Measurements from ENCODE around the gene CACHD1. TPM values are rescaled to one million over a fixed set of nuclear protein-coding genes. Genes with fewer than 3 reads are reported as not detected.

The CACHD1 gene
- total RNA-seq (2022) (16.6 and 18.5 TPM in 2 replicates), Bru-seq, nascent RNA (percentile 81 among the genes with signal in this experiment), BruChase-seq, experiment 1, labeled RNA remaining after a 2-hour chase (percentile 67 among the genes with signal in this experiment), BruChase-seq, experiment 2, labeled RNA remaining after a 6-hour chase (percentile 64 among the genes with signal in this experiment)
- long read RNA-seq, full-length matches to known transcripts: 23 of 48 reads
- long read RNA-seq, partial matches to known transcripts: 11 of 48 reads
- long read RNA-seq, other reads (novel, unspliced or antisense): 14 of 48 reads

- Histone ChIP-seq H3K27me3 (replicated peaks; ENCODE audit: control insufficient read depth, insufficient read depth, low read length) (no peaks in the 10 kb centered on the region), H3K4me1 (no peaks in the 10 kb centered on the region), H3K36me3 (ENCODE audit: control insufficient read depth, insufficient read depth, low read length) (no peaks in the 10 kb centered on the region), H3K9me3 (no peaks in the 10 kb centered on the region), H3K4me3 (ENCODE audit: low read depth, low read length) (peak within 1 kb of the TSS; percentile 69)
- Mint-ChIP-seq H3K36me3 (ENCODE audit: insufficient read depth, unreplicated experiment) (peaks cover 10% of the 10 kb centered on the region), H3K27ac (ENCODE audit: unreplicated experiment) (peak within 1 kb of the TSS; percentile 91), H3K4me1 (ENCODE audit: low read depth, unreplicated experiment) (peaks cover 7% of the 10 kb centered on the region), H3K27me3 (ENCODE audit: insufficient read depth, unreplicated experiment) (no peaks in the 10 kb centered on the region), H3K9me3 (ENCODE audit: unreplicated experiment) (no peaks in the 10 kb centered on the region), H3K4me3 (ENCODE audit: unreplicated experiment) (peak within 1 kb of the TSS; percentile 100)
- BruUV-seq (replicated peaks): no TSS peak
- peak; percentile 68 to 69 for DNase-seq
- ChIA-PET POLR2A (no interaction called here), CTCF (no interaction called here)
- TF ChIP-seq, protein P1, sequence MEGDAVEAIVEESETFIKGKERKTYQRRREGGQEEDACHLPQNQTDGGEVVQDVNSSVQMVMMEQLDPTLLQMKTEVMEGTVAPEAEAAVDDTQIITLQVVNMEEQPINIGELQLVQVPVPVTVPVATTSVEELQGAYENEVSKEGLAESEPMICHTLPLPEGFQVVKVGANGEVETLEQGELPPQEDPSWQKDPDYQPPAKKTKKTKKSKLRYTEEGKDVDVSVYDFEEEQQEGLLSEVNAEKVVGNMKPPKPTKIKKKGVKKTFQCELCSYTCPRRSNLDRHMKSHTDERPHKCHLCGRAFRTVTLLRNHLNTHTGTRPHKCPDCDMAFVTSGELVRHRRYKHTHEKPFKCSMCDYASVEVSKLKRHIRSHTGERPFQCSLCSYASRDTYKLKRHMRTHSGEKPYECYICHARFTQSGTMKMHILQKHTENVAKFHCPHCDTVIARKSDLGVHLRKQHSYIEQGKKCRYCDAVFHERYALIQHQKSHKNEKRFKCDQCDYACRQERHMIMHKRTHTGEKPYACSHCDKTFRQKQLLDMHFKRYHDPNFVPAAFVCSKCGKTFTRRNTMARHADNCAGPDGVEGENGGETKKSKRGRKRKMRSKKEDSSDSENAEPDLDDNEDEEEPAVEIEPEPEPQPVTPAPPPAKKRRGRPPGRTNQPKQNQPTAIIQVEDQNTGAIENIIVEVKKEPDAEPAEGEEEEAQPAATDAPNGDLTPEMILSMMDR (IDR thresholded peaks at IDR 0.05; ENCODE audit: insufficient read depth in 1 of 2, low read depth in 1 of 2, low read length in 1 of 2, severe bottlenecking in 1 of 2, unreplicated experiment in 1 of 2): peak in 1 of 2 experiments; percentile 25
- intact Hi-C loops (cut with micrococcal nuclease; ENCODE audit: unreplicated experiment): no loop called here
Measured at GRCh38 chr1:64469977-64470664, at the start of gene CACHD1. Gene CACHD1 (plus strand): TSS chr1:64470129. CDS start chr1:64470745, 616 bp downstream.

DNA sequence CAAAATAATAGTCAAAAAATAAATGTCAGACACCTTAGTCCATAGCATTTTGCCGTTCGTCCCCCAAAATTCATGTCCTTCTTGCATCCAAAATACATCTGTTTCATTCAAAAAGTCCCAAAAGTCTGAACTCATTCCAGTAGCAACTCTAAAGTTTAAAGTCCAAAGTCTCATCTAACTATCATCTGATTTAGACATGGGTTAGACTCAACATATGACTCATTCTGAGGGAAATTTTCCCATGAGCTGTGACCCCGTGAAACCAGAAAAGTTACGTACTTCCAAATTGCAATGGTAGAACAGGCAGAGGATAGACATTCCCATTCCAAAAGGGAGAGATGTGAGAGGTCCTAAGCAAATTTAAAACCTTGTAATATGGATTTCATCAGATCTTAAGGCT, 48.6 kb upstream of the CACHD1 start:
- Mint-ChIP-seq H3K4me3 (ENCODE audit: unreplicated experiment) (no peak overlapping the region), H3K36me3 (ENCODE audit: insufficient read depth, unreplicated experiment) (no peaks in the 10 kb centered on the region), H3K27me3 (ENCODE audit: insufficient read depth, unreplicated experiment) (no peaks in the 10 kb centered on the region), H3K27ac (ENCODE audit: unreplicated experiment) (no peak overlapping the region), H3K9me3 (ENCODE audit: unreplicated experiment) (no peaks in the 10 kb centered on the region), H3K4me1 (ENCODE audit: low read depth, unreplicated experiment) (no peaks in the 10 kb centered on the region)
- Histone ChIP-seq H3K4me1 (no peaks in the 10 kb centered on the region), H3K27me3 (replicated peaks; ENCODE audit: control insufficient read depth, insufficient read depth, low read length) (no peaks in the 10 kb centered on the region), H3K36me3 (ENCODE audit: control insufficient read depth, insufficient read depth, low read length) (no peaks in the 10 kb centered on the region), H3K9me3 (no peaks in the 10 kb centered on the region), H3K4me3 (ENCODE audit: low read depth, low read length) (no peak overlapping the region)
- POLR2A ChIA-PET: no interaction called here
- TF ChIP-seq, protein P1 (IDR thresholded peaks at IDR 0.05; ENCODE audit: insufficient read depth in 1 of 2, low read depth in 1 of 2, low read length in 1 of 2, severe bottlenecking in 1 of 2, unreplicated experiment in 1 of 2): no peak
- DNase-seq: no peak
- CTCF ChIA-PET: no interaction called here
- intact Hi-C loops (cut with micrococcal nuclease; ENCODE audit: unreplicated experiment): no loop called here
- BruUV-seq (replicated peaks): no TSS peak

GRCh38 chr1:64423526-64423925, 46.4 kb upstream of the CACHD1 start:
- H3K9me3 ChIP-seq: no peaks in the 10 kb centered on the region
- H3K36me3 ChIP-seq (ENCODE audit: control insufficient read depth, insufficient read depth, low read length): no peaks in the 10 kb centered on the region
- no peak overlapping the region for H3K27ac Mint-ChIP-seq (ENCODE audit: unreplicated experiment)
- DNase-seq: no peak
- H3K9me3 Mint-ChIP-seq (ENCODE audit: unreplicated experiment): no peaks in the 10 kb centered on the region
- H3K4me3 Mint-ChIP-seq (ENCODE audit: unreplicated experiment): no peak overlapping the region
- no peaks in the 10 kb centered on the region for H3K27me3 ChIP-seq (replicated peaks; ENCODE audit: control insufficient read depth, insufficient read depth, low read length)
- no peak overlapping the region for H3K4me3 ChIP-seq (ENCODE audit: low read depth, low read length)
- intact Hi-C loops (cut with micrococcal nuclease; ENCODE audit: unreplicated experiment): no loop called here
- no peaks in the 10 kb centered on the region for H3K27me3 Mint-ChIP-seq (ENCODE audit: insufficient read depth, unreplicated experiment)
- TF ChIP-seq, protein P1 (IDR thresholded peaks at IDR 0.05; ENCODE audit: insufficient read depth in 1 of 2, low read depth in 1 of 2, low read length in 1 of 2, severe bottlenecking in 1 of 2, unreplicated experiment in 1 of 2): no peak
- no peaks in the 10 kb centered on the region for H3K36me3 Mint-ChIP-seq (ENCODE audit: insufficient read depth, unreplicated experiment)
- H3K4me1 ChIP-seq: peaks cover 9% of the 10 kb centered on the region; the same call in 1 of the 2 replicates
- ChIA-PET CTCF (no interaction called here), POLR2A (no interaction called here)
- H3K4me1 Mint-ChIP-seq (ENCODE audit: low read depth, unreplicated experiment): peaks cover 7% of the 10 kb centered on the region
- BruUV-seq (replicated peaks): no TSS peak
